AG08396 (cell line): ENCODE data around the gene RHBDL1.
A peak's percentile ranks its signal among the peaks of the same experiment; 100 is the strongest.

Experiments used
- DNase-seq: peaks from one replicate; pipeline ENCODE4 v3.0.0; 2012; ENCODE audit warnings: low spot score, mixed read lengths

Gene RHBDL1

GRCh38 chr16:637081-638018, 38.1 kb upstream of the RHBDL1 start:
- DNase-seq: peak; percentile 100

- DNase-seq: no peak
Observed at GRCh38 chr16:638034-638543, 37.4 kb upstream of the RHBDL1 start.

GRCh38 chr16:638836-639235, 36.6 kb upstream of the RHBDL1 start:
- no peak for DNase-seq

- no peak for DNase-seq
Observed at GRCh38 chr16:640614-641013, 34.9 kb upstream of the RHBDL1 start.

GRCh38 chr16:641326-642188, 33.9 kb upstream of the RHBDL1 start, which contains the start of gene MCRIP2:
TSS of gene MCRIP2 (plus strand) at chr16:641828. CDS start at chr16:641992, 164 bp downstream.
- DNase-seq: peak; percentile 94

- DNase-seq: peak; percentile 55
Observed at GRCh38 chr16:642189-643049, 33.1 kb upstream of the RHBDL1 start.

GRCh38 chr16:643050-643368, 32.5 kb upstream of the RHBDL1 start:
- no peak for DNase-seq

GRCh38 chr16:644556-644955, 30.9 kb upstream of the RHBDL1 start:
- no peak for DNase-seq

GRCh38 chr16:645852-646678, 29.4 kb upstream of the RHBDL1 start:
- no peak for DNase-seq

- DNase-seq: no peak
Observed at GRCh38 chr16:646679-647172, 28.7 kb upstream of the RHBDL1 start.

GRCh38 chr16:647173-647902, 28.1 kb upstream of the RHBDL1 start:
- DNase-seq: no peak

- peak; percentile 61 for DNase-seq
Observed at GRCh38 chr16:648071-648780, 27.2 kb upstream of the RHBDL1 start.

- DNase-seq: peak; percentile 99
Observed at GRCh38 chr16:648781-649589, 26.5 kb upstream of the RHBDL1 start, which contains the start of gene WDR90. TSS of gene WDR90 (plus strand) at chr16:649365. CDS start at chr16:649417, 52 bp downstream.

- DNase-seq: peak; percentile 72
Observed at GRCh38 chr16:649631-650030, 25.8 kb upstream of the RHBDL1 start.

- DNase-seq: no peak
Observed at GRCh38 chr16:651844-652243, 23.6 kb upstream of the RHBDL1 start.

GRCh38 chr16:652454-653305, 22.8 kb upstream of the RHBDL1 start:
- no peak for DNase-seq

GRCh38 chr16:654034-654433, 21.4 kb upstream of the RHBDL1 start:
- no peak for DNase-seq
